Measurements from ENCODE around the gene L3MBTL2. TPM values are rescaled to one million over a fixed set of nuclear protein-coding genes. Genes with fewer than 3 reads are reported as not detected.
"Not testable (repeated sequence)": the region's sequence is repeated elsewhere in the genome, so short reads cannot be mapped to it uniquely, and the experiment has no call there.

L3MBTL2 gene
- total RNA-seq, 4 donors from 2014 or later, result 9.1 to 32.4 (median 14.5) TPM

DNA sequence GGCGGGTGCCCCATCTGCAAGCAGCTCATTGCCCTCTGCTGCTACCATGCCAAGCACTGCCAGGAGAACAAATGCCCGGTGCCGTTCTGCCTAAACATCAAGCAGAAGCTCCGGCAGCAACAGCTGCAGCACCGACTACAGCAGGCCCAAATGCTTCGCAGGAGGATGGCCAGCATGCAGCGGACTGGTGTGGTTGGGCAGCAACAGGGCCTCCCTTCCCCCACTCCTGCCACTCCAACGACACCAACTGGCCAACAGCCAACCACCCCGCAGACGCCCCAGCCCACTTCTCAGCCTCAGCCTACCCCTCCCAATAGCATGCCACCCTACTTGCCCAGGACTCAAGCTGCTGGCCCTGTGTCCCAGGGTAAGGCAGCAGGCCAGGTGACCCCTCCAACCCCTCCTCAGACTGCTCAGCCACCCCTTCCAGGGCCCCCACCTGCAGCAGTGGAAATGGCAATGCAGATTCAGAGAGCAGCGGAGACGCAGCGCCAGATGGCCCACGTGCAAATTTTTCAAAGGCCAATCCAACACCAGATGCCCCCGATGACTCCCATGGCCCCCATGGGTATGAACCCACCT is 28.0 kb upstream of the L3MBTL2 start:
- peaks cover 0 to 65% (median 32%) of the 10 kb centered on the region in 4 donors for H3K36me3 ChIP-seq
- no peak for TF ChIP-seq EP300 (IDR thresholded peaks at IDR 0.05; ENCODE audit: low read depth)
- TF ChIP-seq, protein P1, sequence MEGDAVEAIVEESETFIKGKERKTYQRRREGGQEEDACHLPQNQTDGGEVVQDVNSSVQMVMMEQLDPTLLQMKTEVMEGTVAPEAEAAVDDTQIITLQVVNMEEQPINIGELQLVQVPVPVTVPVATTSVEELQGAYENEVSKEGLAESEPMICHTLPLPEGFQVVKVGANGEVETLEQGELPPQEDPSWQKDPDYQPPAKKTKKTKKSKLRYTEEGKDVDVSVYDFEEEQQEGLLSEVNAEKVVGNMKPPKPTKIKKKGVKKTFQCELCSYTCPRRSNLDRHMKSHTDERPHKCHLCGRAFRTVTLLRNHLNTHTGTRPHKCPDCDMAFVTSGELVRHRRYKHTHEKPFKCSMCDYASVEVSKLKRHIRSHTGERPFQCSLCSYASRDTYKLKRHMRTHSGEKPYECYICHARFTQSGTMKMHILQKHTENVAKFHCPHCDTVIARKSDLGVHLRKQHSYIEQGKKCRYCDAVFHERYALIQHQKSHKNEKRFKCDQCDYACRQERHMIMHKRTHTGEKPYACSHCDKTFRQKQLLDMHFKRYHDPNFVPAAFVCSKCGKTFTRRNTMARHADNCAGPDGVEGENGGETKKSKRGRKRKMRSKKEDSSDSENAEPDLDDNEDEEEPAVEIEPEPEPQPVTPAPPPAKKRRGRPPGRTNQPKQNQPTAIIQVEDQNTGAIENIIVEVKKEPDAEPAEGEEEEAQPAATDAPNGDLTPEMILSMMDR (IDR thresholded peaks at IDR 0.05), result no peak
- TF ChIP-seq POLR2A (IDR thresholded peaks at IDR 0.05), result no peak
- no peak for TF ChIP-seq POLR2AphosphoS5 (IDR thresholded peaks at IDR 0.05)
- no peak overlapping the region for H3K27ac ChIP-seq
- no peak overlapping the region for H3K4me3 ChIP-seq
- H3K9me3 ChIP-seq, result no peaks in the 10 kb centered on the region
- DNase-seq, result no peak
- in situ Hi-C loops (cut with MboI; ENCODE audit: low pct_ligation_motif_present in 1 of 4, low pct_unique_long_range_greater_than_20kb in 1 of 4, low sequenced_read_pairs in 3 of 4) (no loop called here), intact Hi-C loops (cut with DNase I; ENCODE audit: low total_unique reads) (no loop called here)
- peaks cover 0 to 8% (median 3%) of the 10 kb centered on the region in 4 donors for H3K4me1 ChIP-seq
- H3K27me3 ChIP-seq, result no peaks in the 10 kb centered on the region
- 93% methylated on average over 3 to 15 of the region's 15 CpGs for WGBS, 2 donors (ENCODE audit: low coverage in 1 of 2)

DNA sequence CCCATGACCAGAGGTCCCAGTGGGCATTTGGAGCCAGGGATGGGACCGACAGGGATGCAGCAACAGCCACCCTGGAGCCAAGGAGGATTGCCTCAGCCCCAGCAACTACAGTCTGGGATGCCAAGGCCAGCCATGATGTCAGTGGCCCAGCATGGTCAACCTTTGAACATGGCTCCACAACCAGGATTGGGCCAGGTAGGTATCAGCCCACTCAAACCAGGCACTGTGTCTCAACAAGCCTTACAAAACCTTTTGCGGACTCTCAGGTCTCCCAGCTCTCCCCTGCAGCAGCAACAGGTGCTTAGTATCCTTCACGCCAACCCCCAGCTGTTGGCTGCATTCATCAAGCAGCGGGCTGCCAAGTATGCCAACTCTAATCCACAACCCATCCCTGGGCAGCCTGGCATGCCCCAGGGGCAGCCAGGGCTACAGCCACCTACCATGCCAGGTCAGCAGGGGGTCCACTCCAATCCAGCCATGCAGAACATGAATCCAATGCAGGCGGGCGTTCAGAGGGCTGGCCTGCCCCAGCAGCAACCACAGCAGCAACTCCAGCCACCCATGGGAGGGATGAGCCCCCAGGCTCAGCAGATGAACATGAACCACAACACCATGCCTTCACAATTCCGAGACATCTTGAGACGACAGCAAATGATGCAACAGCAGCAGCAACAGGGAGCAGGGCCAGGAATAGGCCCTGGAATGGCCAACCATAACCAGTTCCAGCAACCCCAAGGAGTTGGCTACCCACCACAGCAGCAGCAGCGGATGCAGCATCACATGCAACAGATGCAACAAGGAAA is 27.3 kb upstream of the L3MBTL2 start:
- TF ChIP-seq EP300 (IDR thresholded peaks at IDR 0.05; ENCODE audit: low read depth) (no peak), POLR2A (IDR thresholded peaks at IDR 0.05) (no peak), POLR2AphosphoS5 (IDR thresholded peaks at IDR 0.05) (no peak)
- TF ChIP-seq, protein P1 (IDR thresholded peaks at IDR 0.05), result no peak
- no peak overlapping the region for H3K4me3 ChIP-seq
- no peak overlapping the region for H3K27ac ChIP-seq
- H3K36me3 ChIP-seq, result peaks cover 0 to 59% (median 29%) of the 10 kb centered on the region in 4 donors
- WGBS, 2 donors (ENCODE audit: low coverage in 1 of 2), result 94% methylated on average over 9 of the region's 9 CpGs; no CpG with 5 or more reads in 1 of the 2 donors
- H3K9me3 ChIP-seq, result no peaks in the 10 kb centered on the region
- DNase-seq, result no peak
- in situ Hi-C loops (cut with MboI; ENCODE audit: low pct_ligation_motif_present in 1 of 4, low pct_unique_long_range_greater_than_20kb in 1 of 4, low sequenced_read_pairs in 3 of 4) (no loop called here), intact Hi-C loops (cut with DNase I; ENCODE audit: low total_unique reads) (no loop called here)
- peaks cover 0 to 8% (median 3%) of the 10 kb centered on the region in 4 donors for H3K4me1 ChIP-seq
- H3K27me3 ChIP-seq, result no peaks in the 10 kb centered on the region

DNA sequence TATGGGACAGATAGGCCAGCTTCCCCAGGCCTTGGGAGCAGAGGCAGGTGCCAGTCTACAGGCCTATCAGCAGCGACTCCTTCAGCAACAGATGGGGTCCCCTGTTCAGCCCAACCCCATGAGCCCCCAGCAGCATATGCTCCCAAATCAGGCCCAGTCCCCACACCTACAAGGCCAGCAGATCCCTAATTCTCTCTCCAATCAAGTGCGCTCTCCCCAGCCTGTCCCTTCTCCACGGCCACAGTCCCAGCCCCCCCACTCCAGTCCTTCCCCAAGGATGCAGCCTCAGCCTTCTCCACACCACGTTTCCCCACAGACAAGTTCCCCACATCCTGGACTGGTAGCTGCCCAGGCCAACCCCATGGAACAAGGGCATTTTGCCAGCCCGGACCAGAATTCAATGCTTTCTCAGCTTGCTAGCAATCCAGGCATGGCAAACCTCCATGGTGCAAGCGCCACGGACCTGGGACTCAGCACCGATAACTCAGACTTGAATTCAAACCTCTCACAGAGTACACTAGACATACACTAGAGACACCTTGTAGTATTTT is 26.6 kb upstream of the L3MBTL2 start:
- Histone ChIP-seq H3K27ac (no peak overlapping the region), H3K9me3 (no peaks in the 10 kb centered on the region), H3K4me1 (peaks cover 0 to 8% (median 3%) of the 10 kb centered on the region in 4 donors), H3K36me3 (peaks cover 0 to 52% (median 26%) of the 10 kb centered on the region in 4 donors), H3K27me3 (no peaks in the 10 kb centered on the region), H3K4me3 (no peak overlapping the region)
- TF ChIP-seq, protein P1 (IDR thresholded peaks at IDR 0.05), result no peak
- TF ChIP-seq POLR2A (IDR thresholded peaks at IDR 0.05) (no peak), POLR2AphosphoS5 (IDR thresholded peaks at IDR 0.05) (no peak), EP300 (IDR thresholded peaks at IDR 0.05; ENCODE audit: low read depth) (no peak)
- DNase-seq, result peak; percentile 16
- intact Hi-C loops (cut with DNase I; ENCODE audit: low total_unique reads), result no loop called here
- in situ Hi-C loops (cut with MboI; ENCODE audit: low pct_ligation_motif_present in 1 of 4, low pct_unique_long_range_greater_than_20kb in 1 of 4, low sequenced_read_pairs in 3 of 4), result no loop called here
- 72 to 84% methylated on average over 4 to 8 of the region's 8 CpGs for WGBS, 2 donors (ENCODE audit: low coverage in 1 of 2)

DNA sequence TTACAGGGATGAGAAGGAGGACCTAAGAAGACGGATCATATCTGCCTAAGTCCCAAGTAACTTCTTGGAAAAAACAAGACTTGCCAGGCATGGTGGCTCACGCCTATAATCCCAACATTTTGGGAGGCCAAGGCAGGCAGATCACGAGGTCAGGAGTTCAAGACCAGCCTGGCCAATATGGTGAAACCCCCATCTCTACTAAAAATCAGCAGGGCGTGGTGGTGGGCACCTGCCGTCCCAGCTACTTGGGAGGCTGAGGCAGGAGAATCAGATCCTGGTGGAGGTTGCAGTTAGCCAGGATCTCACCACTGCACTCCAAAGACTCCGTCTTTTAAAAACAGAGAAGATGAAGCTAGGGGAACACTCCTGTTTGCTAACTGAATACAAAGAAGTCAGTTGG is 24.8 kb upstream of the L3MBTL2 start:
- H3K4me3 ChIP-seq; H3K27ac ChIP-seq; H3K4me1 ChIP-seq; intact Hi-C loops (cut with DNase I; ENCODE audit: low total_unique reads); H3K27me3 ChIP-seq; DNase-seq; in situ Hi-C loops (cut with MboI; ENCODE audit: low pct_ligation_motif_present in 1 of 4, low pct_unique_long_range_greater_than_20kb in 1 of 4, low sequenced_read_pairs in 3 of 4); H3K9me3 ChIP-seq: not testable (repeated sequence)
- H3K36me3 ChIP-seq, result peaks cover 0 to 36% (median 16%) of the 10 kb centered on the region in 4 donors
- WGBS, 2 donors (ENCODE audit: low coverage in 1 of 2), result 94 to 100% methylated on average over 4 to 6 of the region's 6 CpGs

All from transverse colon (tissue), 4 donors.